Activated CD4-positive, alpha-beta memory T cell treated with anti-CD3 and anti-CD28 coated beads for 36 hours (primary cell): ENCODE results near the gene GABRD. TPM values are rescaled to one million over a fixed set of nuclear protein-coding genes. Genes with fewer than 3 reads are reported as not detected.

Experiments
- CTCF ChIA-PET: fragments of 350-600 bp; sonication (Branson Sonifier 250); formaldehyde crosslinking; loops from one replicate; lab custom pipeline; 2021; ENCODE audit warnings: antibody characterized with exemption, inconsistent platforms; lab: Charles Lee
- POLR2A ChIA-PET: fragments of 350-600 bp; sonication (Branson Sonifier 250); formaldehyde crosslinking; loops from one replicate; lab custom pipeline; 2021; ENCODE audit warnings: antibody characterized with exemption; lab: Charles Lee
- DNase-seq: peaks from one replicate; pipeline ENCODE4 v3.0.0-alpha.2; 2020
- H3K27ac Mint-ChIP-seq: one replicate; pipeline ENCODE4 v1.8.0; 2021; ENCODE audit warnings: mixed read lengths
- H3K27me3 Mint-ChIP-seq: one replicate; pipeline ENCODE4 v1.8.0; 2021; ENCODE audit warnings: mixed read lengths
- H3K36me3 Mint-ChIP-seq: one replicate; pipeline ENCODE4 v1.8.0; 2021; ENCODE audit warnings: mixed read lengths
- H3K4me1 Mint-ChIP-seq: one replicate; pipeline ENCODE4 v1.8.0; 2021; ENCODE audit warnings: low read depth, mixed read lengths
- H3K4me3 Mint-ChIP-seq: one replicate; pipeline ENCODE4 v1.8.0; 2021; ENCODE audit warnings: mild to moderate bottlenecking, mixed read lengths
- H3K9me3 Mint-ChIP-seq: one replicate; pipeline ENCODE4 v1.8.0; 2021; ENCODE audit warnings: mixed read lengths
- intact Hi-C: fragments of 100-400 bp; cut with micrococcal nuclease; formaldehyde crosslinking; loops from one replicate; pipeline ENCODE4 v1.15.1; 2023
- total RNA-seq, 2 experiments: library from RNA; stranded (reverse); gene quantifications; one replicate each; pipeline ENCODE4 v1.2.3, GENCODE V29; 2021

Gene GABRD
- total RNA-seq, 2 experiments from 2014 or later = not detected

DNA sequence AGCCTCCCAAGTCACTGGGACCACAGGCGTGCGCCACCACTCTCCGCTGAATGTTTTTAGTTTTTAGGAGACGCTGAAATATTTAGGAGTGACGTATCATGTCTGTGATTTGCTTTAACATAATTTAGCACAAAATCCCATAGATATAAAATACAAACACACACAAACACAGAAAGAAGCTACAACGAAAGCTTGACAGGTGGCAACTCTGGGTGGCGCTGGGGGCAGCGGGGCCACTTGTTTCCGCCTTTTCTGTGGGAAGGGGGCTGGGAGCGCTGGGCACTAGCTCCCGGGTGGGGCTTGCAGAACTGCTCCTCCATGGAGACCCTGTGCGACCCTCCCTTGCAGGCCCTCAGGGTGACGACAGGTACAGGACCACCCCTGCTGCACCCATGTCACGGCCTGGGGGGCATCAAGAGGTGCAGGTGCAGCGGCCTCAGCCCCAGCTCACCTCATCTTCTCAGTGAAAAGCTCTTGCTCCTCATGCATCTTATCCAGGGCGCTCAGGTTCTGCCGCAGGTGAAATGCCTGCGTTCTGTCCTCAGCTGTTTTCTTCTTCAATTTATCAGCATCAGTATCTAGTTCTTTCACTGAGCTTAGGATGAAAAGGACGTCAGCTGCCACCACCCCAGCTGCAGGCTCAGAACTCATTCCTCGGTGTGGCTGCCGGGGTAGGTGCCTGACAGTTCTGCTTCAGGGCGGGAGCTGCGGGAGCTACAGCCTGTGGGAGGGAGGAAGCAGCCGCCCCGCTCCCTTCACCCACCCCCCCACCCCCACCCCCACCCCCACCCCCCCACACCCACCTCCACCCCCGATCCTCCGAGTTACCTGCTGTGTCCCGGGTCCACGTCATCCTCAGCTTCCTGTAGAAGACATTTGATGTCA is 30.8 kb upstream of the GABRD start:
- Mint-ChIP-seq H3K9me3 (no peaks in the 10 kb centered on the region), H3K4me3 (no peak overlapping the region), H3K4me1 (peaks cover 7% of the 10 kb centered on the region), H3K27me3 (peaks cover 9% of the 10 kb centered on the region), H3K36me3 (no peaks in the 10 kb centered on the region), H3K27ac (no peak overlapping the region)
- POLR2A ChIA-PET = no interaction called here
- CTCF ChIA-PET = no interaction called here
- intact Hi-C loops = no loop called here
- no peak for DNase-seq

- ChIA-PET CTCF (no interaction called here), POLR2A (no interaction called here)
These were observed 30.0 kb upstream of the GABRD start for GRCh38 chr1:1989102-1989542.

GRCh38 chr1:1989789-1990188 is 29.4 kb upstream of the GABRD start:
- Mint-ChIP-seq H3K9me3 (no peaks in the 10 kb centered on the region), H3K27ac (no peak overlapping the region), H3K27me3 (peaks cover 12% of the 10 kb centered on the region), H3K4me3 (no peak overlapping the region), H3K4me1 (peaks cover 7% of the 10 kb centered on the region), H3K36me3 (no peaks in the 10 kb centered on the region)
- no peak for DNase-seq
- intact Hi-C loops = no loop called here
- ChIA-PET POLR2A (no interaction called here), CTCF (interaction anchor here (0.8 kb wide), 1 partner anchor 55 kb away, joined by 3 read pairs; no protein-coding TSS in a partner anchor)

More at GRCh38 chr1:1989102-1989542, 30.0 kb upstream of the GABRD start:
- DNase-seq = no peak
- H3K27ac Mint-ChIP-seq = no peak overlapping the region
- peaks cover 7% of the 10 kb centered on the region for H3K4me1 Mint-ChIP-seq
- H3K9me3 Mint-ChIP-seq = no peaks in the 10 kb centered on the region
- H3K4me3 Mint-ChIP-seq = no peak overlapping the region
- intact Hi-C loops = no loop called here
- no peaks in the 10 kb centered on the region for H3K36me3 Mint-ChIP-seq
- H3K27me3 Mint-ChIP-seq = peaks cover 9% of the 10 kb centered on the region

DNA sequence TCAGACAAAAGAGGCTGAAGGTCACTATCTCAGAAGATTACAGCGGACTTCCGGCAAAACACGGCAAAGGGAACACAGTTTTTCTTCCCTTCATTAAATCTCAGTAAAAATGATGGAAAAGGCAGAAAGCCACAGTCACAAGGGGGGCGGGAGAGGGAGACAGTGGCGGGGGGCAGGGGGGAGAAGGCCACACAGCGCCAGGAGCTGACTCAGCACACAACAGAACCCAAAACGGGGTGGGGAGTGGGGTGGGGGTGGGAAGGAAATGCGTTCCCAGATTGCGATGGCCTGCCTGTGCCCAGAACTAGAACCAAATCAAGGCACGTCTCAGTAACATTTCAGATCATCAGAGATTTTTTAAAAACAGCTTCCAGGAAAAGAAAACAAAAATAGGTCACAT is 28.9 kb upstream of the GABRD start:
- DNase-seq = no peak
- ChIA-PET POLR2A (no interaction called here), CTCF (interaction anchor here (0.8 kb wide), 1 partner anchor 54 kb away, joined by 3 read pairs; no protein-coding TSS in a partner anchor)
- peaks cover 12% of the 10 kb centered on the region for H3K27me3 Mint-ChIP-seq
- no peak overlapping the region for H3K27ac Mint-ChIP-seq
- no peak overlapping the region for H3K4me3 Mint-ChIP-seq
- peaks cover 7% of the 10 kb centered on the region for H3K4me1 Mint-ChIP-seq
- intact Hi-C loops = no loop called here
- H3K36me3 Mint-ChIP-seq = no peaks in the 10 kb centered on the region
- H3K9me3 Mint-ChIP-seq = no peaks in the 10 kb centered on the region

DNA sequence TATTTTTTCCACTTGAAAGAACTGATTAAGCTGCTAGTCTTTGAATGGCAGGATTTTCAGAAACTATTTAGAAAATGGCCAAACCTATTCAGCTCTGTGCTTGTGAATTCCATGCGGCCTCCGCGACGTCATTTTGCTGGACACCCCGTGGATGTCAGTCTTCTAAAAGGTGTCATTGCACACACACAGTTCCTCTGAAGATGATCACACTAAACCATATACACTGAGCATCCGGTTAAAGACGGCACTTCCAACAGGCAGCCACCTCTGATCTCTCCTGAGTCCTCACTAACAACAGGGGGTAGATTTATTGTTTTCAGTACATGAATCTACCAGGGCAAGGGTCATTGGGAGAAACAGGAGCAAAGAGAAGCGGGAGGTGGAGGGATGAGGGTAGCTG is 24.6 kb upstream of the GABRD start:
- peaks cover 5% of the 10 kb centered on the region for H3K4me1 Mint-ChIP-seq
- peaks cover 11% of the 10 kb centered on the region for H3K27me3 Mint-ChIP-seq
- H3K27ac Mint-ChIP-seq = no peak overlapping the region
- H3K4me3 Mint-ChIP-seq = no peak overlapping the region
- CTCF ChIA-PET = no interaction called here
- intact Hi-C loops = no loop called here
- POLR2A ChIA-PET = no interaction called here
- H3K36me3 Mint-ChIP-seq = no peaks in the 10 kb centered on the region
- no peaks in the 10 kb centered on the region for H3K9me3 Mint-ChIP-seq
- no peak for DNase-seq

DNA sequence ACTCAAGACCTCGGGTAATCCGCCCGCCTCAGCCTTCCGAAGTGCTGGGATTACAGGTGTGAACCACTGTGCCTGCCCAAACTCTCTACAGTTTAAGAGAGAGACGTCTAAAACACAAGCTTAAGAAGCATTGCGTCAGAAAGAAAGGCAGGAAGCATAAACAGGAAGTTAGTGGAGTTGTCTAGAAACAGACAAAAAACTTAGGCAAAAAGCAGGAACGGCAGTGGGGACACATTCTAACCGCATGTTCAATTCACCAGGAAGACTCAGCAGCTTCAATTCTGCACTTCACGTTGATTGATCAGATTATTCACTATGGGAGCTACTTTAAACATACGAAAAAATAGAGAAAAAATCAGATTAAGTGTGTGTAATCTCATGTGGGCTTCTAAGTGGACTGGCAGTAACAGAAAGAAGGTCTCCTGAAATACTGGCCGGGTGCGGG is 22.9 kb upstream of the GABRD start:
- ChIA-PET CTCF (interaction anchor here (1.0 kb wide), 1 partner anchor 48 kb away, joined by 5 read pairs; no protein-coding TSS in a partner anchor), POLR2A (interaction anchor here (1.3 kb wide), 1 partner anchor 11 kb away, joined by 7 read pairs; no protein-coding TSS in a partner anchor)
- Mint-ChIP-seq H3K36me3 (no peaks in the 10 kb centered on the region), H3K9me3 (no peaks in the 10 kb centered on the region), H3K4me3 (no peak overlapping the region), H3K27ac (no peak overlapping the region), H3K4me1 (peaks cover 5% of the 10 kb centered on the region), H3K27me3 (peaks cover 19% of the 10 kb centered on the region)
- DNase-seq = no peak
- intact Hi-C loops = no loop called here

GRCh38 chr1:1997576-1997975 is 21.6 kb upstream of the GABRD start:
- ChIA-PET POLR2A (no interaction called here), CTCF (no interaction called here)
- Mint-ChIP-seq H3K9me3 (no peaks in the 10 kb centered on the region), H3K27ac (no peak overlapping the region), H3K4me1 (peaks cover 5% of the 10 kb centered on the region), H3K36me3 (no peaks in the 10 kb centered on the region), H3K27me3 (peaks cover 26% of the 10 kb centered on the region), H3K4me3 (no peak overlapping the region)
- no peak for DNase-seq
- intact Hi-C loops = no loop called here

DNA sequence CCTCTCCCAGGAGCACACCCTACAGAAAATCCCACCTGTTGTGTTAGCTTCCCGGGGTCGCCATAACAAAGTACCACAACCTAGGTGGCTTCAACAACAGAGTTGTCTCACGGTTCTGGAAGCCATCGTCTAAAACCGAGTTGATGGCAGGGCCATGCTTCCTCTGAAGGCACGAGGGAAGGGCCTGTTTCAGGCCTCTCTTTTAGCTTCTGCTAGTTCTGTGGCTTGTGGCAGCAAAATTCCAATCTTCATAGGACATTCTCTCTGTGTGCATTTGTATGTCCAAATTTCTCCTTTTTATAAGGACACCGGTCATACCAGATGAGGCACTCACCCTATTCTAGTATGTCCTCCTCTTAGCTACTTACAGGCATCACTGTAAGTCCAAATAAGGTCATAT is 18.7 kb upstream of the GABRD start:
- Mint-ChIP-seq H3K27me3 (peaks cover 38% of the 10 kb centered on the region), H3K4me1 (peaks cover 5% of the 10 kb centered on the region), H3K36me3 (no peaks in the 10 kb centered on the region), H3K27ac (no peak overlapping the region), H3K9me3 (no peaks in the 10 kb centered on the region), H3K4me3 (no peak overlapping the region)
- ChIA-PET CTCF (no interaction called here), POLR2A (no interaction called here)
- intact Hi-C loops = no loop called here
- DNase-seq = no peak

GRCh38 chr1:2000850-2001249 is 18.3 kb upstream of the GABRD start:
- H3K27me3 Mint-ChIP-seq = peaks cover 40% of the 10 kb centered on the region
- ChIA-PET POLR2A (no interaction called here), CTCF (no interaction called here)
- DNase-seq = no peak
- intact Hi-C loops = no loop called here
- no peaks in the 10 kb centered on the region for H3K36me3 Mint-ChIP-seq
- H3K4me3 Mint-ChIP-seq = no peak overlapping the region
- H3K27ac Mint-ChIP-seq = no peak overlapping the region
- no peaks in the 10 kb centered on the region for H3K9me3 Mint-ChIP-seq
- peaks cover 5% of the 10 kb centered on the region for H3K4me1 Mint-ChIP-seq

DNA sequence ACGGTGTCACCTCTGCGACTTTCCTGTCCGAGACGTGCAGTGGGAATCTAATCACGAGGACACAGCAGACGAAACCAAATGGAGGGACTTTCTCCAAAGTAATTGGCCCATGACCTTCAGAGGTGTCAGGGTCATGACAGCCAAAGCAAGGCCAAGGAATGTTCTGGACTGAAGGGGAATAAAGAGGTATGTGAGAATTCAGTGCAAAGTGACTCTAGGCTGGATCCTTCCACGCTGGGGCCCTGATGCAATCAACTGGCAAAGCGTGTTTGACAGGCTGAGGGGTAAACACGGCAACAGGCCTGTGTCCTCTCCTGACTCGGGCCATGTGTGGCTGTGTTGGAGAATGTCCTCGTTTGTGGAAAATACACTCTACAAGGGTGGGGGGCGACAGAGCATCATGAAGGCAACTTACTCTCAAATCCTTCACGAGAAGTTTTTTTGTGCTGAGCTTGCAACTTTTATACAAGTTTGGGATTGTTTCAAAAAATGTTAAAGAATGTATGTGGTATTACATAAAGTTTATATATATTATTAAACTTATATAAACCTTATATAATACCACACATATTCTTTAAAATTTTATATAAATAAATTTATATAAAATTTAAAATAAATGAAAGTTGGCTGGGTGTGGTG is 17.3 kb upstream of the GABRD start:
- POLR2A ChIA-PET = no interaction called here
- H3K9me3 Mint-ChIP-seq = no peaks in the 10 kb centered on the region
- H3K36me3 Mint-ChIP-seq = no peaks in the 10 kb centered on the region
- no peak for DNase-seq
- CTCF ChIA-PET = no interaction called here
- H3K4me1 Mint-ChIP-seq = no peaks in the 10 kb centered on the region
- no peak overlapping the region for H3K4me3 Mint-ChIP-seq
- intact Hi-C loops = no loop called here
- H3K27me3 Mint-ChIP-seq = peaks cover 40% of the 10 kb centered on the region
- no peak overlapping the region for H3K27ac Mint-ChIP-seq

DNA sequence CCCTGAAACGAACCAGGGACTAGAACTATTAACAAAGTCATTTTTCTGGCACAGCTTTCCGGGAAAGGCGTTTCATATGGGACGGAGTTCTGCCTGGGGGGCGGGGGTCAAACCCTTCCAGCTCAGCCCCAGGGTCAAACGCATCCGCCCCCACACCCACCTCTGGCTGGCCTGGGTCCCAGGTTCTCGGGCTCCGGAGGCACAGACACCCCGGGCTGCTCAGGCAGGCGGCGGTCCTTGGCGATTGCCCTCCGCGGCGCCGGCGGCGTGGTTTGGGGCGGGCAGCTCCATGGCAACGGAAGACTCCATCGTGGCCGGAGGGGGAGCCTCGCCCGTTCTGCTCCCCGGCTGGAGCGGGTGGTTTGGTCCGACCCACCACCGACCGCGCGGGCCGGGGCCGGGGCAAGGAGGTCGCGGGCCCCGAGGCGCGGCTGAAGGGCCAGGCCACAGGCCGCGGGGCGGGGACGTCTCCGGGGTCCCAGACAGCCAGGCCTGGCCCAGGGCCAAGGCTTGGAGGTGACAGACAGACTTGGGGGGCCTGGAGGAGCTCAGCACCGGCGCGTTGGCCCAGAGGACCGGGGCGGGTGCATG is 15.5 kb upstream of the GABRD start, which contains the start of gene CFAP74:
Gene CFAP74 (minus strand): TSS at position 246 of the 591 bp plus-strand sequence. CDS start 12,830 bp downstream, outside the sequence.
- DNase-seq = peak; percentile 22
- Mint-ChIP-seq H3K4me3 (no peak within 1 kb of the TSS), H3K27ac (no peak within 1 kb of the TSS), H3K27me3 (peaks cover 36% of the 10 kb centered on the region), H3K9me3 (no peaks in the 10 kb centered on the region), H3K4me1 (no peaks in the 10 kb centered on the region), H3K36me3 (no peaks in the 10 kb centered on the region)
- POLR2A ChIA-PET = no interaction called here
- CTCF ChIA-PET = interaction anchor here (0.6 kb wide), 1 partner anchor 42 kb away, joined by 3 read pairs; no protein-coding TSS in a partner anchor
- intact Hi-C loops = no loop called here

- Mint-ChIP-seq H3K9me3 (no peaks in the 10 kb centered on the region), H3K4me1 (no peaks in the 10 kb centered on the region), H3K27ac (no peak overlapping the region), H3K27me3 (peaks cover 36% of the 10 kb centered on the region), H3K4me3 (no peak overlapping the region), H3K36me3 (no peaks in the 10 kb centered on the region)
- DNase-seq = no peak
- intact Hi-C loops = no loop called here
- ChIA-PET CTCF (no interaction called here), POLR2A (no interaction called here)
These were observed 14.3 kb upstream of the GABRD start for GRCh38 chr1:2004856-2005255.
